Coronary artery (tissue), 2 donors: ENCODE measurements around the gene CGAS.

Experiments used
- DNase-seq: peaks from one replicate; pipeline ENCODE4 v3.0.0-alpha.2; 2017; ENCODE audit warnings: low spot score
- H3K27ac ChIP-seq, 2 donors: fragments of 200-600 bp; sonication (generic); one replicate each; pipeline ENCODE4 v1.5.1; 2016 to 2019
- H3K4me3 ChIP-seq: fragments of 200-600 bp; sonication (generic); 2 replicates; pipeline ENCODE4 v1.5.1; 2016; ENCODE audit warnings: mild to moderate bottlenecking, moderate library complexity
- CTCF ChIP-seq: fragments of 200-600 bp; sonication (generic); IDR thresholded peaks from one replicate; pipeline ENCODE4 v1.5.1; 2019; ENCODE audit warnings: antibody characterized with exemption

The CGAS gene

DNA sequence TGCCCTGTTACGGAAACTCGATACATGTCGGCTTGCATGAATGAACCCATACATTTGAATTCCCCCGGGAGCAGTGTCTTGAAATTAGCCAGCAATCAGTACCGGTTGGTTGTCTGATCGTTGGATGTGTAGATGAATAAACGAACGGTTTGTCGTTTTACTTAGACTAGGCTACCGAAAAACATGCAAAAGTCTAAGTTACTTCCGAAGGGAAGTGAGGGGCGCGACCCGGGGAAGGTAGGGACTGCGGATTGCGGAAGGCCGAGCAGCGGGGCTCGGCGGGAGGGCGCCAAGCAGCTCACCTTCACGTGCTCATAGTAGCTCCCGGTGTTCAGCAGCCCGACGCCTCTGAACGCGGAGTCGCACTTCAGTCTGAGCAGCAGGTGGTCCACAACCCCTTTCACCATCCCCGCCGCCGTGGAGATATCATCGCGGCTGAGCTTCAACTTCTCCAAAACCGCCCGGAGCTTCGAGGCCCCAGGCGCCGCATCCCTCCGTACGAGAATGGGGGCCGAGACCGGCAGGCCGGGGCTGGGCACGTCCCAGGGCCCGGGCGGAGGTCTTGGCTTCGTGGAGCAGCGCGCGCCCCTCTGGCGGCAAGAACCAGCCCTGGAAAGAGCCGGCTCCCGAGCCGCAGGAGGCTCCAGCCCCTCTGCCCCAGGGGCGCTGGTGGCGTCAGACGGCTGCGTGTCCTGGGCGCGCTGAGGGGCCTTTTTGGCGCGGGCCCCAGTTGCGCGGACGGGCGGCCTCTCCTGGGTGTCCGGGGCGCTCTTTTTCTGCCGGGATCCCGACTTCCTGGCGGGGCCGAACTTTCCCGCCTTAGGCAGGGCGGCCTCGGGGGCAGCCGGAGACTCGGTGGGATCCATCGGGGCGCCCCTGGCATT, 632 bp downstream of the CGAS start:
- Histone ChIP-seq H3K27ac (peak overlapping the region; percentile 26 to 82), H3K4me3 (peak overlapping the region; percentile 88)
- TF ChIP-seq CTCF, result no peak
- peak; percentile 81 for DNase-seq

- TF ChIP-seq CTCF, result no peak
- Histone ChIP-seq H3K27ac (no peak overlapping the region), H3K4me3 (no peak overlapping the region)
- DNase-seq, result no peak
Measured at GRCh38 chr6:73443555-73443954, 8.5 kb downstream of the CGAS start.

DNA sequence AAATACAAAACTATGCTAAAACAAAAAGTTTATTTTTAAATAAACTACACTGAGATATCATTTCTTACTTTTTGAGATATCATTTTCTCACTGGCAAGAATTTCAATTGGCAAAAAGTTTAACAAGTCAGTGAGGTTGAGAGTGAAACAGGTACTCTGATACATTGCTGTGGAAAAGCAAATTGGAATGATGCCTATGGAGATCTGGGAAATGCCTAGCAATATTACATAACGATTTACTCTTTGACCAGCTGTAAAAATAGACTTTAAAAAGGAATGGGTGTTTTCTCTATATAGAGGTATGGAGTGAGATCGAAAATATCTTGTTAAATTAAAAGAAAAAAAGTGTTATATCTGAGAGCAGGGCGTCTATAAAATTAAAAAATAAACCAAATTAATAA, 16.9 kb downstream of the CGAS start:
- no peak for DNase-seq
- Histone ChIP-seq H3K27ac (no peak overlapping the region), H3K4me3 (no peak overlapping the region)
- no peak for TF ChIP-seq CTCF

DNA sequence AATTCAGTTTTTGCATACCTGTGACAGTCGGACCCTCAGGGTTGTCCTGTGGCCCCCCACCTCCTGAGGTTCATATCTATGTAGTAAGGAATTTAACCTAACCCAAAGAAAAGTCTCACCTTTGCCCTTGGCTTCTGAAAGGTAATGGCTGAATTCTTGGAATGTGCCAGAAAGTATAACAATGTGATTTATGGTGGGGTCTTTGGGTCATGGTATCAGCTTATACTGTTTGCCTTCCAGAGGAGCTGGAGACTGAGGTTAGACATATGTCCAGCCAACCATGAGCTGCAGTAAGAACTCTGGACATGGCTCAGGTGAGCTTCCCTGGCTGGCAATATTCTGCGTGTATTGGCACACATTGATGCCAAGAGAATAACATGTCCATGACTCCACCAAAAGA, 30.6 kb downstream of the CGAS start:
- Histone ChIP-seq H3K4me3 (no peak overlapping the region), H3K27ac (no peak overlapping the region)
- no peak for DNase-seq
- TF ChIP-seq CTCF, result no peak

DNA sequence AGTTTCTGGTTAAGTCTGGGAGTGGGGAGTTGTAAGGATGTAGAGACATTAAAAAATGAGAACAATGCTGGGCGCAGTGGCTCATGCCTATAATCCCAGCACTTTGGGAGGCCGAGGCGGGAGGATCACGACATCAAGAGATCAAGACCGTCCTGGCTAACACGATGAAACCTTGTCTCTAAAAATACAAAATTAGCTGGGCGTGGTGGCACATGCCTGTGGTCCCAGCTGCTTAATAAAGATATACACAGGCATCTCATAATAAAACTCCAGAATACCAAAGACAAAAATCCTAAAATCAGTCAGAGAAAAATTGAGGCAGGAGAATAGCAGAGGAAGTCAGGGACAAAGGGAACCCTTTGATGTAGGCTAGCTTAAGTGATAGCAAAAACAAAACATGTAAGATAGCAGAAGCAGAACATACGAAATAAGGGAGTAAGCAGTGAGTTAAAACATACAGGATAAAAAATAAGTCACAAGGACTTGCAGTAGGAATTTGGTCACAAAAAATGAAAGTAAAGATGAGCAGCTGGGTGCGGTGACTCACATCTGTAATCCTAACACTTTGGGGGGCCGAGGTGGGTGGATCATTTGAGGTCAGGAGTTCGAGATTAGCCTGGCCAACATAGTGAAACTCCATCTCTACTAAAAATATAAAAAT, 33.9 kb downstream of the CGAS start:
- TF ChIP-seq CTCF, result no peak
- no peak overlapping the region for H3K27ac ChIP-seq
- H3K4me3 ChIP-seq, result no peak overlapping the region
- DNase-seq, result no peak

- Histone ChIP-seq H3K4me3 (no peak overlapping the region), H3K27ac (no peak overlapping the region)
- TF ChIP-seq CTCF, result no peak
- DNase-seq, result no peak
Measured at GRCh38 chr6:73413102-73413501, 39.0 kb downstream of the CGAS start.

GRCh38 chr6:73409395-73409794, 42.7 kb downstream of the CGAS start:
- H3K27ac ChIP-seq, result no peak overlapping the region
- no peak overlapping the region for H3K4me3 ChIP-seq
- DNase-seq, result no peak
- TF ChIP-seq CTCF, result no peak
